DOHH2 (cell line): Measurements from ENCODE around the gene NPRL2.

Source experiments
- H3F3A ChIP-seq: fragments of 200-600 bp; sonication (generic), shearing (Covaris generic); 2 replicates; pipeline ENCODE4 v1.6.0; 2016; ENCODE audit warnings: antibody characterized with exemption, mild to moderate bottlenecking; ENCODE audit not compliant: control insufficient read depth, insufficient read depth
- H3K27ac ChIP-seq: fragments of 200-600 bp; sonication (generic); 2 replicates; pipeline ENCODE4 v1.5.1; 2014; ENCODE audit warnings: low read depth, mild to moderate bottlenecking, low read length, moderate library complexity
- H3K27me3 ChIP-seq: fragments of 200-600 bp; sonication (generic); 2 replicates; pipeline ENCODE4 v1.6.1; 2014; ENCODE audit warnings: mild to moderate bottlenecking, low read length, mixed read lengths; ENCODE audit not compliant: control insufficient read depth
- H3K36me3 ChIP-seq: fragments of 200-600 bp; sonication (generic); 2 replicates; pipeline ENCODE4 v1.6.1; 2014; ENCODE audit warnings: mild to moderate bottlenecking, low read length, moderate library complexity, mixed read lengths; ENCODE audit not compliant: control insufficient read depth
- H3K4me1 ChIP-seq: fragments of 200-600 bp; sonication (generic); 2 replicates; pipeline ENCODE4 v1.6.1; 2014; ENCODE audit warnings: mild to moderate bottlenecking, low read length, mixed read lengths; ENCODE audit not compliant: control insufficient read depth
- H3K4me2 ChIP-seq: fragments of 200-600 bp; sonication (generic); 2 replicates; pipeline ENCODE4 v1.6.0; 2014; ENCODE audit warnings: mild to moderate bottlenecking, low read length, moderate library complexity
- H3K4me3 ChIP-seq: fragments of 200-600 bp; sonication (generic); 2 replicates; pipeline ENCODE4 v1.5.1; 2014; ENCODE audit warnings: mild to moderate bottlenecking, low read length, mixed read lengths
- H3K79me2 ChIP-seq: fragments of 200-600 bp; sonication (generic); 2 replicates; pipeline ENCODE4 v1.6.1; 2014; ENCODE audit warnings: mild to moderate bottlenecking, low read length, mixed read lengths; ENCODE audit not compliant: control insufficient read depth
- H3K9me2 ChIP-seq: fragments of 200-600 bp; sonication (generic); replicated peaks from 2 replicates; pipeline ENCODE4 v1.6.1; 2014; ENCODE audit warnings: mild to moderate bottlenecking, low read length, mixed read lengths; ENCODE audit not compliant: control insufficient read depth
- H3K9me3 ChIP-seq: fragments of 200-600 bp; sonication (generic); 2 replicates; pipeline ENCODE4 v1.6.1; 2014; ENCODE audit warnings: antibody characterized with exemption, low read length, mixed read lengths; ENCODE audit not compliant: control insufficient read depth, insufficient read depth
- H4K20me1 ChIP-seq: fragments of 200-600 bp; sonication (generic); 2 replicates; pipeline ENCODE4 v1.6.0; 2014; ENCODE audit warnings: low read depth, mild to moderate bottlenecking, antibody characterized with exemption, low read length, moderate library complexity; ENCODE audit not compliant: control insufficient read depth, insufficient read depth
- CTCF ChIP-seq: fragments of 200-600 bp; sonication (generic); IDR thresholded peaks from one replicate; pipeline ENCODE4 v1.5.1; 2014; ENCODE audit warnings: antibody characterized with exemption, mild to moderate bottlenecking, low read depth, low read length; ENCODE audit not compliant: poor library complexity, severe bottlenecking
- EZH2phosphoT487 ChIP-seq: fragments of 200-600 bp; sonication (generic); IDR thresholded peaks from 2 replicates; pipeline ENCODE4 v1.6.1; 2017; ENCODE audit warnings: borderline replicate concordance, mild to moderate bottlenecking, antibody characterized with exemption, low read length, moderate library complexity, mixed read lengths

The NPRL2 gene

GRCh38 chr3:50326182-50326541, 24.4 kb downstream of the NPRL2 start:
- Histone ChIP-seq H3K4me1 (peaks cover 32% of the 10 kb centered on the region), H3K9me2 (no peaks in the 10 kb centered on the region), H3F3A (peaks cover 21% of the 10 kb centered on the region), H3K27me3 (no peaks in the 10 kb centered on the region), H3K27ac (no peak overlapping the region), H3K36me3 (peaks cover 49% of the 10 kb centered on the region), H3K79me2 (peaks cover 21% of the 10 kb centered on the region), H3K9me3 (no peaks in the 10 kb centered on the region), H3K4me2 (no peak overlapping the region), H4K20me1 (no peaks in the 10 kb centered on the region), H3K4me3 (no peak overlapping the region)
- TF ChIP-seq CTCF (no peak), EZH2phosphoT487 (no peak)

- Histone ChIP-seq H3K9me2 (no peaks in the 10 kb centered on the region), H3K4me2 (no peak overlapping the region), H3F3A (peaks cover 16% of the 10 kb centered on the region), H3K4me3 (no peak overlapping the region), H3K27me3 (no peaks in the 10 kb centered on the region), H3K9me3 (no peaks in the 10 kb centered on the region), H3K36me3 (peaks cover 43% of the 10 kb centered on the region), H3K4me1 (peaks cover 32% of the 10 kb centered on the region), H3K79me2 (peaks cover 24% of the 10 kb centered on the region), H4K20me1 (no peaks in the 10 kb centered on the region), H3K27ac (no peak overlapping the region)
- TF ChIP-seq CTCF (no peak), EZH2phosphoT487 (no peak)
Measured at GRCh38 chr3:50325497-50326181, 24.9 kb downstream of the NPRL2 start.

- H4K20me1 ChIP-seq = no peaks in the 10 kb centered on the region
- peaks cover 36% of the 10 kb centered on the region for H3K4me1 ChIP-seq
- H3K27ac ChIP-seq = no peak overlapping the region
- H3K9me3 ChIP-seq = no peaks in the 10 kb centered on the region
- TF ChIP-seq CTCF (no peak), EZH2phosphoT487 (no peak)
- H3K79me2 ChIP-seq = peaks cover 24% of the 10 kb centered on the region
- H3K4me3 ChIP-seq = no peak overlapping the region
- no peaks in the 10 kb centered on the region for H3K9me2 ChIP-seq
- no peak overlapping the region for H3K4me2 ChIP-seq
- peaks cover 38% of the 10 kb centered on the region for H3K36me3 ChIP-seq
- peaks cover 12% of the 10 kb centered on the region for H3F3A ChIP-seq
- H3K27me3 ChIP-seq = no peaks in the 10 kb centered on the region
Measured at GRCh38 chr3:50325113-50325480, 25.5 kb downstream of the NPRL2 start.
